Muscle layer of duodenum (tissue), 2 donors: ENCODE results near the gene CNTNAP5.
"Not testable (repeated sequence)": the region's sequence is repeated elsewhere in the genome, so short reads cannot be mapped to it uniquely, and the experiment has no call there.

ENCODE experiments used
- H3K27ac ChIP-seq: one replicate; pipeline ENCODE4 v1.7.0; 2013; ENCODE audit warnings: mild to moderate bottlenecking, low read length
- H3K27me3 ChIP-seq: one replicate; pipeline ENCODE4 v1.7.0; 2013; ENCODE audit warnings: low read depth, mild to moderate bottlenecking, control low read depth, low read length
- H3K36me3 ChIP-seq, 2 donors: one replicate each; pipeline ENCODE4 v1.7.0; 2013; ENCODE audit warnings: low read length in 2 of 2, control low read depth in 1 of 2, mild to moderate bottlenecking in 1 of 2; ENCODE audit not compliant: insufficient read depth in 2 of 2, control insufficient read depth in 1 of 2
- H3K4me1 ChIP-seq, 2 donors: one replicate each; pipeline ENCODE4 v1.7.0; 2013; ENCODE audit warnings: low read length in 2 of 2, mild to moderate bottlenecking in 2 of 2, control low read depth in 1 of 2, moderate library complexity in 1 of 2; ENCODE audit not compliant: insufficient read depth in 2 of 2, control insufficient read depth in 1 of 2
- H3K4me3 ChIP-seq, 2 donors: one replicate each; pipeline ENCODE4 v1.7.0; 2013; ENCODE audit warnings: low read length in 2 of 2, low read depth in 1 of 2, mild to moderate bottlenecking in 1 of 2
- H3K9me3 ChIP-seq, 2 donors: one replicate each; pipeline ENCODE4 v1.7.0; 2013; ENCODE audit warnings: low read length in 2 of 2, control low read depth in 1 of 2, mild to moderate bottlenecking in 1 of 2; ENCODE audit not compliant: control insufficient read depth in 1 of 2
- donor health status: healthy.

Gene CNTNAP5

GRCh38 chr2:124325667-124326440 is 300.8 kb downstream of the CNTNAP5 start:
- no peaks in the 10 kb centered on the region for H3K4me1 ChIP-seq
- no peak overlapping the region for H3K4me3 ChIP-seq
- H3K27ac ChIP-seq: no peak overlapping the region
- no peaks in the 10 kb centered on the region for H3K36me3 ChIP-seq
- no peaks in the 10 kb centered on the region for H3K9me3 ChIP-seq
- H3K27me3 ChIP-seq: no peaks in the 10 kb centered on the region

DNA sequence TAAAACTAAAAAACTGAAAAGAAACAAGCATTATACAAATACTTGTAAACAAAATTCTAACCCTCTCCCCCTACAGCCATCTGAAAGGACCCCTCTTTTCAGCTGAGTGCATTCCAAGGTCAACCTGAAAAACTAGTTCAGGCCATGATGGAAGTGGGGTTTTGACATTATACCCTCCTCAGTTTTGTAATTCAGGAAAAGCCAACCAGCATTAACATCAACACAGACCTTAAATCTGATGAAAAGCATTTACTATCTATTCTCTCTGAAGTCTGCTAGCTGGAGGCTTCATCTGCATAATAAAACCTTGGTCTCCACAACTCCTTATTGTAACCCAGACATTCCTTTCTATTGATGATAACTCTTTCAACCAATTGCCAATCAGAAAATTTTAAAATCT is 302.2 kb downstream of the CNTNAP5 start:
- H3K4me1 ChIP-seq: no peaks in the 10 kb centered on the region
- H3K9me3 ChIP-seq: no peaks in the 10 kb centered on the region
- no peak overlapping the region for H3K27ac ChIP-seq
- no peaks in the 10 kb centered on the region for H3K36me3 ChIP-seq
- no peaks in the 10 kb centered on the region for H3K27me3 ChIP-seq
- H3K4me3 ChIP-seq: no peak overlapping the region

DNA sequence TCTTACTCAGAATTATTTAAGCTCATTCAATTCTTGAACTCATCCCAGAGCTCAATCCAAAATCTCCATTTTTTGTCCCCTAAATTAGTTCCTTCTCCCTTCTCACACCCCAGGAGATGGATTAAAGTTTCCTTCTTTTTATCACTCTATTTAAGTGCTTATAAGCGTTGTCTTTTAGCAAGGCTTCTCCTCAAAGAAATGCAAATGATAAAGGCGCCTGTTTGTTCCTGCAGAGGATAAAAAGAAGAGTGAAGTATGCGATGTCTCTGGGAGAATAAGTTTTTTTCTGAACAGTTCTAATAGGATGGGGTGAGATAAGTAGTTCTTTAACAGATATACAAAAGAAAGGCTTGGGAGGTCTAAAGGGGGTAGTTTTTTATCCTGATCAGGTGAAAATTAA is 303.3 kb downstream of the CNTNAP5 start:
- Histone ChIP-seq H3K4me1 (no peaks in the 10 kb centered on the region), H3K36me3 (no peaks in the 10 kb centered on the region), H3K9me3 (no peaks in the 10 kb centered on the region), H3K27ac (no peak overlapping the region), H3K4me3 (no peak overlapping the region), H3K27me3 (no peaks in the 10 kb centered on the region)

GRCh38 chr2:124333784-124334183 is 308.7 kb downstream of the CNTNAP5 start:
- Histone ChIP-seq H3K4me1 (no peaks in the 10 kb centered on the region), H3K4me3 (no peak overlapping the region), H3K27ac (no peak overlapping the region), H3K36me3 (no peaks in the 10 kb centered on the region), H3K9me3 (no peaks in the 10 kb centered on the region), H3K27me3 (no peaks in the 10 kb centered on the region)

DNA sequence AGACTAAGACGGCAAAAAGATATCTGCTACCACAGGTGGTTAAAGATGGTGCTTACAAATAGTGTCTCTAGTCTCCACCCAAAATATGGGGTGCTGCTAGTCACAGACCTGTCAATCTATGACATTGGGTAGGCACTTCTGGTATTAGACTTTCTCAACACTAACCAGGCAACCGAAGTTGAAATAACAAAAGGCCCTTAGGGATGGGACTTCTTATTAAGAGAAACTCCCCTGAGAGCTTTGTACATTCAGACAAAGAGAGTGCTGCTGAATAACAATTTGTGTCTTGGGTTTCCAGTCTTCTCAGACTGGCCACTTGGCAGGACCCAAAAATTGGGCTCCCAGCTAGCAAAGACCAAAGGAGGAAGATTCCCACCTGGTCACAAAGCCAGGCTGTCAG is 310.0 kb downstream of the CNTNAP5 start:
- H3K9me3 ChIP-seq: no peaks in the 10 kb centered on the region
- H3K27me3 ChIP-seq: no peaks in the 10 kb centered on the region
- no peak overlapping the region for H3K27ac ChIP-seq
- no peaks in the 10 kb centered on the region for H3K36me3 ChIP-seq
- no peaks in the 10 kb centered on the region for H3K4me1 ChIP-seq
- H3K4me3 ChIP-seq: no peak overlapping the region

- Histone ChIP-seq H3K4me3 (no peak overlapping the region), H3K9me3 (no peaks in the 10 kb centered on the region), H3K36me3 (no peaks in the 10 kb centered on the region), H3K4me1 (no peaks in the 10 kb centered on the region), H3K27me3 (no peaks in the 10 kb centered on the region), H3K27ac (no peak overlapping the region)
Observed at GRCh38 chr2:124339709-124340108, 314.6 kb downstream of the CNTNAP5 start.

GRCh38 chr2:124343827-124344498 is 318.9 kb downstream of the CNTNAP5 start:
- H3K27me3 ChIP-seq: no peaks in the 10 kb centered on the region
- H3K27ac ChIP-seq: no peak overlapping the region
- H3K4me3 ChIP-seq: no peak overlapping the region
- no peaks in the 10 kb centered on the region for H3K9me3 ChIP-seq
- H3K4me1 ChIP-seq: no peaks in the 10 kb centered on the region
- no peaks in the 10 kb centered on the region for H3K36me3 ChIP-seq

- Histone ChIP-seq H3K4me3 (no peak overlapping the region), H3K36me3 (no peaks in the 10 kb centered on the region), H3K27me3 (no peaks in the 10 kb centered on the region), H3K9me3 (no peaks in the 10 kb centered on the region), H3K4me1 (no peaks in the 10 kb centered on the region), H3K27ac (no peak overlapping the region)
Observed at GRCh38 chr2:124347209-124347608, 322.1 kb downstream of the CNTNAP5 start.

DNA sequence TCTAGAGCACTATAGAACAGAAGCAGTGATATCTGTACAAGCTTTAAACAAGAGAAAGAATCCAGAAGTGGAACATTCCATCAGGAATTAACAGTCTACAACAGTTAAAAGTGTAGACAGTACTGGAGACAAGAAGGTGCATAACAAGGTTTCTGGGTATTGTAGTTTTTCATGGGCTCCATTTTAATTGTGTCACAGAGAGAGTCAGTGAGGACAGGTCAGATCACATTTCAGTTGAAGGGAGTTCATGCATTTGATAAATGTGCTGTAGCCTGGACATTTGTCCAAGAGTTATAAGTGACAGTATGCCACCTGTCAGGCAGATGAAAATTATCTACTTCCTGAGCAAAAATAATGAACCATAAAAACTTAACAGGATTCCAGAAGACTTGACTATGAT is 328.6 kb downstream of the CNTNAP5 start:
- H3K27ac ChIP-seq: no peak overlapping the region
- no peaks in the 10 kb centered on the region for H3K27me3 ChIP-seq
- H3K4me1 ChIP-seq: no peaks in the 10 kb centered on the region
- H3K36me3 ChIP-seq: no peaks in the 10 kb centered on the region
- H3K9me3 ChIP-seq: peaks cover 0 to 2% of the 10 kb centered on the region in 2 donors
- no peak overlapping the region for H3K4me3 ChIP-seq

GRCh38 chr2:124354466-124354865 is 329.4 kb downstream of the CNTNAP5 start:
- Histone ChIP-seq H3K36me3 (no peaks in the 10 kb centered on the region), H3K27me3 (no peaks in the 10 kb centered on the region), H3K9me3 (peaks cover 0 to 2% of the 10 kb centered on the region in 2 donors), H3K27ac (no peak overlapping the region), H3K4me3 (no peak overlapping the region), H3K4me1 (no peaks in the 10 kb centered on the region)

DNA sequence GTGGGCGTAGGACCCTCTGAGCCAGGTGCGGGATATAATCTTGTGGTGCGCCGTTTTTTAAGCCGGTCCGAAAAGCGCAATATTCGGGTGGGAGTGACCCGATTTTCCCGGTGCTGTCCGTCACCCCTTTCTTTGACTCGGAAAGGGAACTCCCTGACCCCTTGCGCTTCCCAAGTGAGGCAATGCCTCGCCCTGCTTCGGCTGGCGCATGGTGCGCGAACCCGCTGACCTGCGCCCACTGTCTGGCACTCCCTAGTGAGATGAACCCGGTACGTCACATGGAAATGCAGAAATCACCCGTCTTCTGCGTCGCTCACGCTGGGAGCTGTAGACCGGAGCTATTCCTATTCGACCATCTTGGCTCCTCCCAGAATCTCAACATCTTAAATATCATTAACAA is 336.9 kb downstream of the CNTNAP5 start:
- H3K4me1 ChIP-seq, H3K27me3 ChIP-seq, H3K27ac ChIP-seq, H3K36me3 ChIP-seq, H3K4me3 ChIP-seq, H3K9me3 ChIP-seq: not testable (repeated sequence)

- Histone ChIP-seq H3K27me3 (no peaks in the 10 kb centered on the region), H3K4me3 (no peak overlapping the region), H3K4me1 (no peaks in the 10 kb centered on the region), H3K36me3 (no peaks in the 10 kb centered on the region), H3K9me3 (no peaks in the 10 kb centered on the region), H3K27ac (no peak overlapping the region)
Observed at GRCh38 chr2:124369181-124369580, 344.1 kb downstream of the CNTNAP5 start.
